H9 (cell line): Measurements from ENCODE around the gene TMEM125. TPM values are rescaled to one million over a fixed set of nuclear protein-coding genes. Genes with fewer than 3 reads are reported as not detected.

Source experiments
- DNase-seq: peaks from one replicate; pipeline ENCODE4 v3.0.0-alpha.2; 2017
- H2AFZ ChIP-seq: one replicate; pipeline ENCODE4 v1.6.1; 2013; ENCODE audit warnings: mild to moderate bottlenecking, low read length, control low read depth, moderate library complexity
- H2AK5ac ChIP-seq: 2 replicates; pipeline ENCODE4 v1.6.1; 2013; ENCODE audit warnings: low read length, control low read depth, mixed read lengths; ENCODE audit not compliant: insufficient read length
- H2BK120ac ChIP-seq: one replicate; pipeline ENCODE4 v1.6.1; 2013; ENCODE audit warnings: low read depth, mild to moderate bottlenecking, low read length, control low read depth, inconsistent platforms; ENCODE audit not compliant: poor library complexity, severe bottlenecking
- H2BK12ac ChIP-seq: 2 replicates; pipeline ENCODE4 v1.6.1; 2013; ENCODE audit warnings: low read length, control low read depth, mixed read lengths, low read depth; ENCODE audit not compliant: insufficient read length
- H2BK15ac ChIP-seq: 2 replicates; pipeline ENCODE4 v1.6.1; 2013; ENCODE audit warnings: low read depth, low read length, control low read depth
- H2BK20ac ChIP-seq: one replicate; pipeline ENCODE4 v1.6.1; 2013; ENCODE audit warnings: low read depth, mild to moderate bottlenecking, low read length, control low read depth, inconsistent platforms; ENCODE audit not compliant: poor library complexity, severe bottlenecking
- H2BK5ac ChIP-seq: 2 replicates; pipeline ENCODE4 v1.6.1; 2013; ENCODE audit warnings: low read length, control low read depth, mixed read lengths; ENCODE audit not compliant: insufficient read length
- H3K14ac ChIP-seq: 2 replicates; pipeline ENCODE4 v1.6.1; 2013; ENCODE audit warnings: low read length, control low read depth; ENCODE audit not compliant: insufficient read depth
- H3K18ac ChIP-seq: 2 replicates; pipeline ENCODE4 v1.6.1; 2013; ENCODE audit warnings: low read depth, mild to moderate bottlenecking, mixed read lengths, low read length, control low read depth; ENCODE audit not compliant: insufficient read length
- H3K23ac ChIP-seq: 2 replicates; pipeline ENCODE4 v1.6.1; 2013; ENCODE audit warnings: low read length, control low read depth, mixed read lengths, low read depth; ENCODE audit not compliant: insufficient read length
- H3K23me2 ChIP-seq: 2 replicates; pipeline ENCODE4 v1.6.1; 2013; ENCODE audit warnings: low read depth, mild to moderate bottlenecking, mixed read lengths, low read length, control low read depth; ENCODE audit not compliant: insufficient read length, poor library complexity, severe bottlenecking
- H3K27ac ChIP-seq: 2 replicates; pipeline ENCODE4 v1.5.1; 2013; ENCODE audit warnings: low read length, control low read depth, mixed read lengths, low read depth; ENCODE audit not compliant: insufficient read length
- H3K27me3 ChIP-seq: 2 replicates; pipeline ENCODE4 v1.6.1; 2013; ENCODE audit warnings: low read length, control low read depth, inconsistent platforms; ENCODE audit not compliant: insufficient read depth
- H3K4ac ChIP-seq: 2 replicates; pipeline ENCODE4 v1.6.1; 2013; ENCODE audit warnings: low read depth, mild to moderate bottlenecking, control low read depth, inconsistent platforms, low read length, moderate library complexity
- H3K4me1 ChIP-seq: 2 replicates; pipeline ENCODE4 v1.6.1; 2013; ENCODE audit warnings: low read length, control low read depth, inconsistent platforms; ENCODE audit not compliant: insufficient read depth
- H3K4me2 ChIP-seq: 2 replicates; pipeline ENCODE4 v1.6.1; 2013; ENCODE audit warnings: low read length, control low read depth, mixed read lengths; ENCODE audit not compliant: insufficient read length, insufficient read depth
- H3K56ac ChIP-seq: 2 replicates; pipeline ENCODE4 v1.6.1; 2013; ENCODE audit warnings: low read depth, mild to moderate bottlenecking, mixed read lengths, low read length, control low read depth; ENCODE audit not compliant: insufficient read length
- H3K79me1 ChIP-seq: 2 replicates; pipeline ENCODE4 v1.6.1; 2013; ENCODE audit warnings: low read depth, mild to moderate bottlenecking, moderate library complexity, low read length, control low read depth, inconsistent platforms; ENCODE audit not compliant: insufficient read depth, poor library complexity, severe bottlenecking
- H3K79me2 ChIP-seq: 2 replicates; pipeline ENCODE4 v1.6.1; 2013; ENCODE audit warnings: low read length, control low read depth, inconsistent platforms; ENCODE audit not compliant: insufficient read depth
- H3K9ac ChIP-seq: 2 replicates; pipeline ENCODE4 v1.6.1; 2013; ENCODE audit warnings: low read length, control low read depth, mixed read lengths; ENCODE audit not compliant: insufficient read length; ENCODE audit errors: extremely low read depth
- H3K9me3 ChIP-seq: one replicate; pipeline ENCODE4 v1.6.1; 2013; ENCODE audit warnings: low read depth, low read length, inconsistent platforms; ENCODE audit not compliant: control insufficient read depth
- H3T11ph ChIP-seq: one replicate; pipeline ENCODE4 v1.6.1; 2013; ENCODE audit warnings: mild to moderate bottlenecking, low read length, control low read depth, inconsistent platforms
- H4K20me1 ChIP-seq: one replicate; pipeline ENCODE4 v1.6.1; 2013; ENCODE audit not compliant: control insufficient read depth, insufficient read length, insufficient read depth
- H4K5ac ChIP-seq: 2 replicates; pipeline ENCODE4 v1.6.1; 2013; ENCODE audit warnings: low read depth, mild to moderate bottlenecking, mixed read lengths, low read length, control low read depth; ENCODE audit not compliant: insufficient read length
- H4K8ac ChIP-seq: replicated peaks from 2 replicates; pipeline ENCODE4 v1.6.1; 2013; ENCODE audit warnings: low read length, control low read depth, mixed read lengths, low read depth; ENCODE audit not compliant: insufficient read length
- H4K91ac ChIP-seq: 2 replicates; pipeline ENCODE4 v1.6.1; 2013; ENCODE audit warnings: low read depth, mild to moderate bottlenecking, moderate library complexity, mixed read lengths, low read length, control low read depth; ENCODE audit not compliant: insufficient read length
- H3K27ac Mint-ChIP-seq, 3 experiments: 2 replicates in 2 of 3; 3 replicates in 1 of 3; pipeline ENCODE4 v1.8.0; 2020 to 2021; ENCODE audit warnings: mixed read lengths in 3 of 3, mild to moderate bottlenecking in 1 of 3, moderate library complexity in 1 of 3
- H3K27me3 Mint-ChIP-seq: 2 replicates; pipeline ENCODE4 v1.8.0; 2021; ENCODE audit warnings: low read depth, mild to moderate bottlenecking, moderate library complexity, mixed read lengths
- H3K36me3 Mint-ChIP-seq, 3 experiments: 2 replicates in 2 of 3; 3 replicates in 1 of 3; pipeline ENCODE4 v1.8.0; 2020 to 2021; ENCODE audit warnings: low read depth in 3 of 3, mixed read lengths in 3 of 3; ENCODE audit not compliant: insufficient read depth in 1 of 3
- H3K4me1 Mint-ChIP-seq, 2 experiments: 2 replicates each; pipeline ENCODE4 v1.8.0; 2020; ENCODE audit warnings: mixed read lengths in 2 of 2
- H3K4me3 Mint-ChIP-seq, 2 experiments: 2 replicates in 1 of 2; 3 replicates in 1 of 2; pipeline ENCODE4 v1.8.0; 2020 to 2021; ENCODE audit warnings: mild to moderate bottlenecking in 2 of 2, mixed read lengths in 2 of 2, moderate library complexity in 1 of 2
- H3K9me3 Mint-ChIP-seq, 2 experiments: 2 replicates in 1 of 2; 3 replicates in 1 of 2; pipeline ENCODE4 v1.8.0; 2020; ENCODE audit warnings: mild to moderate bottlenecking in 2 of 2, mixed read lengths in 2 of 2, moderate library complexity in 1 of 2
- WGBS: extraction: QIAGEN DNeasy Blood & Tissue Kit; methylation state at CpG from one replicate; pipeline ENCODE4 v1.1.7; 2013; ENCODE audit warnings: missing lambda C conversion rate, low lambda C conversion rate, mixed read lengths; ENCODE audit not compliant: insufficient read length; ENCODE audit errors: extremely low coverage; 5-methylcytosine and 5-hydroxymethylcytosine counted together
- total RNA-seq: library from RNA; stranded (reverse); gene quantifications from 2 replicates; pipeline ENCODE4 v1.2.1, GENCODE V29; 2021
- TF ChIP-seq, protein P1 (sequence below): fragments of 200-600 bp; sonication (generic); conservative IDR thresholded peaks from 3 replicates; pipeline ENCODE4 v1.8.0; 2021; ENCODE audit warnings: antibody characterized with exemption, mild to moderate bottlenecking

The TMEM125 gene
- total RNA-seq, 1 experiment from 2014 or later: 19.6 TPM

- Mint-ChIP-seq H3K27ac (no peak overlapping the region), H3K36me3 (no peaks in the 10 kb centered on the region), H3K9me3 (peaks cover 2% of the 10 kb centered on the region in 2 experiments; a peak in 1 of 5 replicates), H3K4me1 (peaks cover 13 to 17% of the 10 kb centered on the region in 2 experiments), H3K4me3 (no peak overlapping the region), H3K27me3 (no peaks in the 10 kb centered on the region; the same call in none of the 2 replicates)
- no peak overlapping the region for H4K8ac ChIP-seq
- H3K23ac ChIP-seq: no peak overlapping the region
- no peaks in the 10 kb centered on the region for H3K9me3 ChIP-seq
- no peak overlapping the region for H2BK5ac ChIP-seq
- no peak for DNase-seq
- no peak overlapping the region for H3K56ac ChIP-seq
- H4K91ac ChIP-seq: no peak overlapping the region
- no peak overlapping the region for H2AK5ac ChIP-seq
- no peak overlapping the region for H3K18ac ChIP-seq
- no peak overlapping the region for H3T11ph ChIP-seq
- H3K4ac ChIP-seq: no peak overlapping the region
- H3K79me2 ChIP-seq: no peaks in the 10 kb centered on the region
- H3K23me2 ChIP-seq: no peaks in the 10 kb centered on the region
- no peak overlapping the region for H2AFZ ChIP-seq
- no peak overlapping the region for H2BK120ac ChIP-seq
- no peaks in the 10 kb centered on the region for H3K79me1 ChIP-seq
- H4K20me1 ChIP-seq: no peaks in the 10 kb centered on the region
- H2BK12ac ChIP-seq: no peak overlapping the region
- H3K4me1 ChIP-seq: no peaks in the 10 kb centered on the region
- no peak overlapping the region for H3K4me2 ChIP-seq
- no peak overlapping the region for H2BK20ac ChIP-seq
- no peak overlapping the region for H3K27ac ChIP-seq
- no peak overlapping the region for H3K14ac ChIP-seq
- TF ChIP-seq, protein P1, sequence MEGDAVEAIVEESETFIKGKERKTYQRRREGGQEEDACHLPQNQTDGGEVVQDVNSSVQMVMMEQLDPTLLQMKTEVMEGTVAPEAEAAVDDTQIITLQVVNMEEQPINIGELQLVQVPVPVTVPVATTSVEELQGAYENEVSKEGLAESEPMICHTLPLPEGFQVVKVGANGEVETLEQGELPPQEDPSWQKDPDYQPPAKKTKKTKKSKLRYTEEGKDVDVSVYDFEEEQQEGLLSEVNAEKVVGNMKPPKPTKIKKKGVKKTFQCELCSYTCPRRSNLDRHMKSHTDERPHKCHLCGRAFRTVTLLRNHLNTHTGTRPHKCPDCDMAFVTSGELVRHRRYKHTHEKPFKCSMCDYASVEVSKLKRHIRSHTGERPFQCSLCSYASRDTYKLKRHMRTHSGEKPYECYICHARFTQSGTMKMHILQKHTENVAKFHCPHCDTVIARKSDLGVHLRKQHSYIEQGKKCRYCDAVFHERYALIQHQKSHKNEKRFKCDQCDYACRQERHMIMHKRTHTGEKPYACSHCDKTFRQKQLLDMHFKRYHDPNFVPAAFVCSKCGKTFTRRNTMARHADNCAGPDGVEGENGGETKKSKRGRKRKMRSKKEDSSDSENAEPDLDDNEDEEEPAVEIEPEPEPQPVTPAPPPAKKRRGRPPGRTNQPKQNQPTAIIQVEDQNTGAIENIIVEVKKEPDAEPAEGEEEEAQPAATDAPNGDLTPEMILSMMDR: no peak
- no peak overlapping the region for H3K9ac ChIP-seq
- H2BK15ac ChIP-seq: no peak overlapping the region
- H3K27me3 ChIP-seq: no peaks in the 10 kb centered on the region
- no CpG with 5 or more reads among the region's 3 CpGs for WGBS
- H4K5ac ChIP-seq: no peak overlapping the region
Measured at GRCh38 chr1:43319766-43320165, 50.0 kb downstream of the TMEM125 start.
